Brain pericyte (primary cell): ENCODE results near the gene STX5.
"Not testable (repeated sequence)": the region's sequence is repeated elsewhere in the genome, so short reads cannot be mapped to it uniquely, and the experiment has no call there.

Experiments used
- DNase-seq: peaks from one replicate; pipeline ENCODE4 v3.0.0-alpha.2; 2012; ENCODE audit warnings: low read depth, low spot score

STX5 gene

GRCh38 chr11:62832336-62833234 lies 734 bp upstream of the STX5 start, which contains the start of gene TEX54:
Gene TEX54 (minus strand): TSS chr11:62832841.
- peak; percentile 24 for DNase-seq

GRCh38 chr11:62830904-62831519 lies 839 bp downstream of the STX5 start:
- DNase-seq: no peak

GRCh38 chr11:62828130-62828529 lies 3.7 kb downstream of the STX5 start:
- not testable (repeated sequence) for DNase-seq

- no peak for DNase-seq
Measured at GRCh38 chr11:62823677-62824076, 8.2 kb downstream of the STX5 start.

GRCh38 chr11:62817129-62817528 lies 14.7 kb downstream of the STX5 start:
- DNase-seq: no peak

- no peak for DNase-seq
Measured at GRCh38 chr11:62816557-62816956, 15.3 kb downstream of the STX5 start.

GRCh38 chr11:62811659-62812058 lies 20.2 kb downstream of the STX5 start:
- no peak for DNase-seq

- no peak for DNase-seq
Measured at GRCh38 chr11:62810748-62811147, 21.1 kb downstream of the STX5 start.

- DNase-seq: no peak
Measured at GRCh38 chr11:62806611-62807121, 25.2 kb downstream of the STX5 start.

- DNase-seq: no peak
Measured at GRCh38 chr11:62805961-62806441, 25.9 kb downstream of the STX5 start.

GRCh38 chr11:62805076-62805892 lies 26.6 kb downstream of the STX5 start, which contains the start of gene NXF1:
Gene NXF1 (minus strand): TSS chr11:62805440. CDS start chr11:62805356, 84 bp downstream.
- peak; percentile 89 for DNase-seq

- no peak for DNase-seq
Measured at GRCh38 chr11:62804310-62805075, 27.4 kb downstream of the STX5 start.

- DNase-seq: no peak
Measured at GRCh38 chr11:62801071-62801470, 30.8 kb downstream of the STX5 start.

GRCh38 chr11:62799486-62799885 lies 32.4 kb downstream of the STX5 start:
- DNase-seq: no peak

GRCh38 chr11:62796281-62796680 lies 35.6 kb downstream of the STX5 start:
- DNase-seq: no peak

GRCh38 chr11:62794201-62794775 lies 37.6 kb downstream of the STX5 start:
- DNase-seq: no peak

GRCh38 chr11:62792202-62792575 lies 39.7 kb downstream of the STX5 start:
- no peak for DNase-seq

GRCh38 chr11:62791501-62792201 lies 40.2 kb downstream of the STX5 start, which contains the start of gene TMEM223:
Gene TMEM223 (minus strand): TSS chr11:62792006. CDS start chr11:62791994, 12 bp downstream.
- DNase-seq: no peak

- no peak for DNase-seq
Measured at GRCh38 chr11:62789576-62789975, 42.3 kb downstream of the STX5 start.

GRCh38 chr11:62788991-62789390 lies 42.9 kb downstream of the STX5 start:
- no peak for DNase-seq
